CD4-positive, alpha-beta T cell treated with Interleukin-12 subunit alpha and Interleukin-12 subunit beta, for 1 hour (primary cell): Measurements from ENCODE around the gene XRCC5.

ENCODE experiments used
- DNase-seq: peaks from one replicate; pipeline ENCODE4 v3.0.0-alpha.2; 2020

The XRCC5 gene

DNA sequence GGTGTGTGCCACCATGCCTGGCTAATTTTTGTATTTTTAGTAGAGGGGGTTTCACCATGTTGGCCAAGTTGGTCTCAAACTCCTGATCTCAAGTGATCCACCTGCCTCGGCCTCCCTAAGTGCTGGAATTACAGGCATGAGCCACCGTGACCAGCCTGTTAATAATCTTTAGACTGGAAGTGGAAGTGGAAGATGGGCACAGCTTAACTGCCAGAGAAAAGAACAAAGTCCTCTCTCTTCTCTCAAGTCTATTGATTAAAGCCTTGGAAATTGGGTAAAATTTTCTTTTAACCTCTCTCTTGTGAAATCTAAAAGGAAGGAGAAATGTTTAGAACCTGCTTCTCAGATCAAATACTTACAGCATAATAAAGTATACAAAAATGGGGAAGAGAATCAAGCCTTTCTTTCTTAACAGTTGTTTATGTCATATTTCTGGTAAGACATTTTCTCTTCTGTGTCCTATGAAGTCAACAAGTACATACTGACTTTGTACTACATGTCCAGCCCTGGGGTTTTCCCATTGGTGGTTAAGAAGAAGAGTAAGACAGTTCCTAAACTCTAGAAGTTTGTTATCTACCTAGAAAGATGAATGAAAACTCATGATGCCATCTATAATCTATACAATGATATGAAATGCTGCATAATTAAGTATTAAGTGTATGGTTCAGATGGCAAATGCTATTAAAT, 22.8 kb upstream of the XRCC5 start:
- no peak for DNase-seq

DNA sequence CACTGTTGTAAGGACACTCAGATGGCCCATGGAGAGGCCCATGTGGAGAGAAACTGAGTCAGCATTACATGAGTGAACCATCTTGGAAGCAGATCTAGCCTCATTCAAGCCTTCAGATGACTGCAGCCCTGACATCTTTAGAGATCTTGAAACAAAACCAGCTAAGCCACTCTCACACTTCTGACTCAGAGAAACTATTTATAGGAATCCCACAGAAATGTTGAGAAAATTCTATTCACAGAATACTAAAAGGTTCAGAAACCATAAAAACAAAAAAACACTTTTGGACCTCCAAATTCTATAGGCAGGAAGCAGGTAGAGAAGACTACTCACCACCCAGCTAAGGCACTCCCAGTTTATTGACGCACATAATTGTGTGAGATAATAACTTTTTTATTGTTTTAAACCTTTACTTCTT, 18.8 kb upstream of the XRCC5 start:
- no peak for DNase-seq

- DNase-seq: no peak
Observed at GRCh38 chr2:216092646-216093045, 16.5 kb upstream of the XRCC5 start.

GRCh38 chr2:216094701-216095100, 14.4 kb upstream of the XRCC5 start:
- no peak for DNase-seq

- no peak for DNase-seq
Observed at GRCh38 chr2:216098421-216099334, 10.5 kb upstream of the XRCC5 start.

GRCh38 chr2:216101109-216101508, 8.0 kb upstream of the XRCC5 start:
- DNase-seq: no peak

- no peak for DNase-seq
Observed at GRCh38 chr2:216103213-216103612, 5.9 kb upstream of the XRCC5 start.

GRCh38 chr2:216104691-216105090, 4.5 kb upstream of the XRCC5 start:
- no peak for DNase-seq

GRCh38 chr2:216107320-216107719, 1.8 kb upstream of the XRCC5 start:
- DNase-seq: no peak

DNA sequence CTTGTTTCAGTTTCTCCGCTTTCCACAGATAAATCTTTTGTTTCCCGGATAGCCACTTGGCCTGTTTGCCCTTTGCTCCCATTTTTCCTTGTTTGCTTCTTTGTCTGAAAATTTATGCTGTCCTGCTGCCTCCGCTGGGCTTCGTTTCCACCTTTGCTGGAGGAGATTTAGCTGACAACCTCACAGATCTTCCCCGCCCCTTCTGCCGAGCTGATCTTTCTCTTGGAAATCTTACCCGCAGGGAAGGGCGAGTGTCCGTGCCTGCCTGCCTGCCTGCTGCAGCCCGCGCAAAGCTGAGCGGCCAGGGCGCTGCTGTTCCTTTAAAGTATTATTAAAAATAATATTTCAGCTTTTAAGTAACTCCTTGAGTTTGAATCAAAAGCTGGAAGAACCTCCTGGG, 1.4 kb upstream of the XRCC5 start:
- no peak for DNase-seq

- no peak for DNase-seq
Observed at GRCh38 chr2:216108310-216108966, 710 bp upstream of the XRCC5 start.

DNA sequence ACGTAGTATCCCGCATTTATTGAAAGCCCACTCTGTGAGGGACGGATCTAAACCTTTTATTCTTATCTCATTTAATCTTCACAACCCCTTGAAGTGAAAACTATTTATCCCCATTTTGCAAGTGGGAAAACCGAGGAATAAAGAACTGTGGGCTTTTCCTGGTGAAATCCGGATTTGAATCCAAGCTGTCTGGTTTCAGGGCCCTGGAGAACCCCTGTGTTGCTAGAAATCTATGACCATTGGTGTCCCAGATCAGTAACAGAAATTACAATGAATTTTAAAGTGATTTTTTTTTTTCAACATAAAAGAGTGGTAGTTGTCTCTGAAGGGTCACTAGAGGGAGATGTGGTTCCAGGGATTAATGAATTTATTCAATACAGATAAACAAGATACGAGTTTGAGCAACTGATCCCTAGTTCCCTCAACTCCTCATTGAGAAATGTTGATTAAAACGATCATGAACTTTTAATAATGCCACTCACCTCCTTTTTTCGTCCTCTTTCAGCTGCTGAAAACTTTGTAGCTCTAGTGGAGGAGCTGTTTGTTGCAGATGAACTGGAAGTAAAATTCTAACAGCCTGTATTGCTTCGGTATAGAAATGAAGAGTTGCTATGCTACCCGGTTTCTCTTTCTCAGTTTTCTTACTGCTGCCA, 940 bp downstream of the XRCC5 start:
- DNase-seq: peak; percentile 34

GRCh38 chr2:216110620-216111019, 1.5 kb downstream of the XRCC5 start:
- DNase-seq: no peak

DNA sequence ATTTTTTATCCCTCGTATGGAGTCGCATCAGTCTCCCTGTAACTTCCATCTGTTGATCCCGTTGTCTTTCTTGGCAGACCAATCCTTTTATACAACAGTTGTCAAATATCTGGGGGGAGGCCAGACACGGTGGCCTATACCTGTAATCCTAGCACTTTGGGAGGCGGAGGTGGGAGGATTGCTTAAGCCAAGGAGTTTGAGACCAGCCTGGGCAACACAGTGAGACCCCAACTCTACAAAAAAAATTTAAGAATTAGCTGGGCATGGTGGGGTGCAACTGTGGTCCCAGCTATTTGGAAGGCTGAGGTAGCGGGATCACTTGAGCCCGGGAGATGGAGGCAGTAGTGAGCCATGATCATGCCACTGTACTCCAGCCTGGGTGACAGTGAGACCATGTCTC, 2.0 kb downstream of the XRCC5 start:
- no peak for DNase-seq

DNA sequence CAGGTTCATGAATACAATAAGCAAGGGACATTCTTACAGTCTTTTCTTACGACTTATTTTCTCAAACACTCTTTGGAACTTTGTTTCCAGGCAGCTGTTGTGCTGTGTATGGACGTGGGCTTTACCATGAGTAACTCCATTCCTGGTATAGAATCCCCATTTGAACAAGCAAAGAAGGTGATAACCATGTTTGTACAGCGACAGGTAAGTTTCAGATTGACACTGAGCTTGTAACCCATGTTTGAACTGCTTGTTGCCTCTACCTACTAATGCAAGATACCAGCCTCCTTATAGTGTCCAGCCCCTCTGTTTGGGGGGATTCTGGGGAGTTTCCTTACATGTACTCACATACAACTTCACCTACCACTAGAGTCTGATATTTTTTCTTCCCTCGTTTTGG, 3.8 kb downstream of the XRCC5 start:
- no peak for DNase-seq

- no peak for DNase-seq
Observed at GRCh38 chr2:216113572-216113971, 4.4 kb downstream of the XRCC5 start.

GRCh38 chr2:216114382-216114713, 5.2 kb downstream of the XRCC5 start:
- DNase-seq: no peak

- DNase-seq: peak; percentile 97
Observed at GRCh38 chr2:216114714-216115531, 5.8 kb downstream of the XRCC5 start.

DNA sequence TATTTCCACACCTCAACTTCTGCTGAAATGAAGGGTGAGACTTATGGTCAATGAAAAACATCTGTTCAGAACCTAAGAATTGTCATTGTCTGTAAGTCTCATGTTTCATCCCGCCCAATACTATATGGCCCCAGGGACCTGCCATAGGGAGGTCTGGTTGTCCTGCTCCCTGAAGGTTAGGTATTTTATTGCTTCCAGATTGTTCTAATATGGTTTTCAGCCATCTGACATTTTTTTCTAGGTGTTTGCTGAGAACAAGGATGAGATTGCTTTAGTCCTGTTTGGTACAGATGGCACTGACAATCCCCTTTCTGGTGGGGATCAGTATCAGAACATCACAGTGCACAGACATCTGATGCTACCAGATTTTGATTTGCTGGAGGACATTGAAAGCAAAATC, 7.3 kb downstream of the XRCC5 start:
- no peak for DNase-seq

GRCh38 chr2:216117561-216118340, 8.6 kb downstream of the XRCC5 start:
- DNase-seq: no peak

GRCh38 chr2:216118474-216118873, 9.3 kb downstream of the XRCC5 start:
- no peak for DNase-seq

GRCh38 chr2:216119146-216119545, 10.0 kb downstream of the XRCC5 start:
- no peak for DNase-seq
